Panc1 (cell line): ENCODE measurements around the gene PATE2.

ENCODE experiments used
- POLR2AphosphoS5 ChIP-seq: IDR thresholded peaks from 2 replicates; pipeline ENCODE4 v1.6.1; 2012; ENCODE audit warnings: mild to moderate bottlenecking, low read depth, low read length, moderate library complexity
- REST ChIP-seq, 2 experiments: IDR thresholded peaks; 2 replicates each; pipeline ENCODE4 v1.6.1; 2011 to 2012; ENCODE audit warnings: low read depth in 2 of 2, control low read depth in 1 of 2, low read length in 1 of 2, mild to moderate bottlenecking in 1 of 2, moderate library complexity in 1 of 2; ENCODE audit not compliant: insufficient read depth in 1 of 2
- SIN3A ChIP-seq: IDR thresholded peaks from 2 replicates; pipeline ENCODE4 v1.6.1; 2012; ENCODE audit warnings: low read depth, mild to moderate bottlenecking, low read length, moderate library complexity, borderline replicate concordance; ENCODE audit not compliant: insufficient read depth
- TF ChIP-seq, protein P1 (sequence below): fragments of 450-650 bp; IDR thresholded peaks from 2 replicates; pipeline ENCODE4 v1.5.1; 2017; ENCODE audit warnings: mild to moderate bottlenecking

GRCh38 chr11:125745979-125746378 lies 32.6 kb downstream of the PATE2 start, which contains the start of gene PATE1:
- TF ChIP-seq, protein P1, sequence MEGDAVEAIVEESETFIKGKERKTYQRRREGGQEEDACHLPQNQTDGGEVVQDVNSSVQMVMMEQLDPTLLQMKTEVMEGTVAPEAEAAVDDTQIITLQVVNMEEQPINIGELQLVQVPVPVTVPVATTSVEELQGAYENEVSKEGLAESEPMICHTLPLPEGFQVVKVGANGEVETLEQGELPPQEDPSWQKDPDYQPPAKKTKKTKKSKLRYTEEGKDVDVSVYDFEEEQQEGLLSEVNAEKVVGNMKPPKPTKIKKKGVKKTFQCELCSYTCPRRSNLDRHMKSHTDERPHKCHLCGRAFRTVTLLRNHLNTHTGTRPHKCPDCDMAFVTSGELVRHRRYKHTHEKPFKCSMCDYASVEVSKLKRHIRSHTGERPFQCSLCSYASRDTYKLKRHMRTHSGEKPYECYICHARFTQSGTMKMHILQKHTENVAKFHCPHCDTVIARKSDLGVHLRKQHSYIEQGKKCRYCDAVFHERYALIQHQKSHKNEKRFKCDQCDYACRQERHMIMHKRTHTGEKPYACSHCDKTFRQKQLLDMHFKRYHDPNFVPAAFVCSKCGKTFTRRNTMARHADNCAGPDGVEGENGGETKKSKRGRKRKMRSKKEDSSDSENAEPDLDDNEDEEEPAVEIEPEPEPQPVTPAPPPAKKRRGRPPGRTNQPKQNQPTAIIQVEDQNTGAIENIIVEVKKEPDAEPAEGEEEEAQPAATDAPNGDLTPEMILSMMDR: no peak
- TF ChIP-seq SIN3A (no peak), POLR2AphosphoS5 (no peak), REST (IDR thresholded peaks at IDR 0.05; ENCODE audit: insufficient read depth in 1 of 2, low read depth in 2 of 2, low read length in 1 of 2) (no peak)
